OCI-LY7 (cell line): ENCODE results near the gene BTBD9.

Experiments
- CTCF ChIP-seq: fragments of 200-600 bp; sonication (generic); conservative IDR thresholded peaks from 2 replicates; pipeline ENCODE4 v1.5.1; 2014; ENCODE audit warnings: mild to moderate bottlenecking, antibody characterized with exemption, low read length, moderate library complexity, mixed read lengths
- EZH2phosphoT487 ChIP-seq: fragments of 200-600 bp; sonication (generic); IDR thresholded peaks from 2 replicates; pipeline ENCODE4 v1.6.1; 2018; ENCODE audit warnings: low read depth, borderline replicate concordance, mild to moderate bottlenecking, mixed run types, antibody characterized with exemption, low read length, moderate library complexity, mixed read lengths

DNA sequence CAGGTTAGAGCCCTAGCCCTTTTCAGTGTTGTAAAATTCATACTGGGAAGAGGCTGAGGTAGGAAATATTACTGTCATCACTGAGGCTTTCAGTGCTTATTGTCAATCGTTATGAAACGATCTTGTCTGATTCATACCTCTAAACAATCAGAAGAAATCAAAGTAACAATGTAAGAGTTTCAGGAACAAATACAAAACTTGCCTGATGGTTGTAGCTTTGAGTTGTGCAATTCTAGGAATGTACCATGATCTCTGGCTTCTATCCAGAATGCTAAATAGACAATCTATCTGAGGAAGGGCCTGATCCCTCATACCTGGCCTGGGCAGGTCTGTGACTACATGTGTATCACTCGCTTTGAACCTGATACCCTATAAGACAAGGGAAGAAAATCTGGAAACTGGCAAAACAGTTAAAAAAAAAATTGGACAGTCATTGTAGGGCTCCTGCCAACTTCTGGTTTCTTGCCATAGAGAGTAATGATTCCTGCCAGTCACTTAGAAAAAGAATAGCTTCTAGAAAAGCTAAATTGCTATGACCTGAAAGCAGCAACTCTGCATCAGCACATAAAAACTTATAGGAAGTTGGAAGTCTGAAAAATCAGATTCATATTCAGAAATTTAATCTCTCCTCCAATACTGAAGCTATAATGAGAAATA lies 234.7 kb downstream of the BTBD9 start:
- no peak for TF ChIP-seq CTCF
- TF ChIP-seq EZH2phosphoT487 = no peak
